WERI-Rb-1 (cell line): Measurements from ENCODE around the gene PUM1.

Experiments used
- DNase-seq: peaks from one replicate; pipeline ENCODE4 v3.0.0-alpha.2; 2020
- H3K27ac ChIP-seq: fragments of 250-450 bp; sonication (Bioruptor Pico); 2 replicates; pipeline ENCODE4 v1.5.1; 2020; ENCODE audit warnings: mild to moderate bottlenecking, moderate library complexity
- H3K27me3 ChIP-seq: fragments of 250-450 bp; sonication (Bioruptor Pico); 2 replicates; pipeline ENCODE4 v1.5.1; 2021; ENCODE audit warnings: mild to moderate bottlenecking, low read depth, moderate library complexity; ENCODE audit not compliant: insufficient read depth, severe bottlenecking
- H3K36me3 ChIP-seq: fragments of 250-450 bp; sonication (Bioruptor Pico); 2 replicates; pipeline ENCODE4 v1.5.1; 2020; ENCODE audit warnings: mild to moderate bottlenecking, moderate library complexity
- H3K4me3 ChIP-seq: 2 replicates; pipeline ENCODE4 v1.5.1; 2011; ENCODE audit warnings: low read depth, mild to moderate bottlenecking, control low read depth, low read length
- H3K9me3 ChIP-seq: fragments of 250-450 bp; sonication (Bioruptor Pico); 2 replicates; pipeline ENCODE4 v1.5.1; 2021; ENCODE audit warnings: mild to moderate bottlenecking, moderate library complexity; ENCODE audit not compliant: severe bottlenecking
- CTCF ChIP-seq: IDR thresholded peaks from 2 replicates; pipeline ENCODE4 v1.5.1; 2011; ENCODE audit warnings: low read depth, mild to moderate bottlenecking, control low read depth, inconsistent platforms, low read length

The PUM1 gene

DNA sequence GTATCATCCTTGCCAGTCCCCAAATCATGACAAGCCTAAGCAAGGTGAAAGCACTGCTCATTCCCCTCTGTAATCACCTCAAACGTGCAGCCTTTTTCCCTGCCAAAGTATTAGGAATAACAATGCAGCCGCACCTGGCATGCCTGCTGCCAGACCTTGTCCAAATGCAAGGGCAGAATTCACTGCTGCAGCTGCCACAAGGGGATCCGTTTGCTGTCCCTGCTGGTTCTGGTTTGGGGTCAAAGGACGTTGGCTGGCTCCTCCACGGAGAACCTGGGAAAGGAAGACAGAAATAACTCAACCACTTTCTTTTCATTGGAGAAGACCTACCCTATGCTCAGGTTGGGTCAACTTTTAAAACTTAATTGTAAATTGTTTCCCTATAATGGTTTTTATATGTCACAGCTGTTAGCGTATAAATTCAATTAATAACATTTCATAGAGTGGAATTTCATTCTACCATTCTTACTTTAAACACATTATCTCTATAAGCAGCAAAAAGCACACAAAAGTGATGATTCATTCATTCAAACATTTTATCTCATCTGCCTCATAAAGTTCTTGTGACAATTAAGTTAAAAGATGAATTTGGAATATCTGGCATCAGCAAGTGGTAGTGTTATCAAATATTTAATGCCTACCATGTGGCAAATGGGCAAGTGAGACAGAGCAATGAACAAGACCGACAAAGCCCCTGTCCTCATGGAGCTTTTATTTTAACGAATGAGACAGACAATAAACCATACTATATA is 97.1 kb downstream of the PUM1 start:
- H3K4me3 ChIP-seq = no peak overlapping the region
- no peak for TF ChIP-seq CTCF
- H3K9me3 ChIP-seq = no peaks in the 10 kb centered on the region
- no peaks in the 10 kb centered on the region for H3K27me3 ChIP-seq
- DNase-seq = no peak
- H3K36me3 ChIP-seq = peaks cover 91% of the 10 kb centered on the region
- no peak overlapping the region for H3K27ac ChIP-seq

DNA sequence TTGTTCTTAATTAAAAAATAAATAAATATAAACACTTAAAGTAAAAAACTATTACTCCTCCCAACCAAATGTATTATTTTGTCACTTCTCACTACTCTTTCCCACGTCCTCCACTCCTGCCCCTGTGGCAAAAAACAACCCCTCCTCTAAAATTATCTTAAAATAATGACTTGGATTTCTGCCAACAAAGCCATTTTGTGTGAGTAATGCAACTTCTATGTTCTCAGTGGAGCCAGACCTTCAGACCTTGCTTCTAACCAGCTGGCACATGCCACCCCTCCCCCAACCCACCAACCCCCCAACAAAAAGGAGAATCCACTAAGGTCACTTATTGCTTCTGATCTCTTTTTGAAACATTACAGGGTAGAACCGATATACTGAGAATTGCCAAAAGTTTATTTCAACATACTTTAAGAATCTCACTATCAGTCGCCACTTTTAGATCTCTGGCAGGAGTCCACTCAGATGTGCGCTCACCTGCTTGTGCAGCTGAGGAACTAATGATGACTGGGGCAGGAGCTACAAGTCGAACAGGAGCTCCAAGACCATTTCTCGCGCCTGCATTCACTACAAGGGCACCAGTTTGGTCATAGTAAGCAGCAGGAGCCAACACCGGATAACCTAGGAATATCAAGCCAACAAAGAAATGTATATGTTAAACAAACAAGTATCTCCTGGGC is 98.7 kb downstream of the PUM1 start:
- Histone ChIP-seq H3K4me3 (no peak overlapping the region), H3K27me3 (no peaks in the 10 kb centered on the region), H3K27ac (no peak overlapping the region), H3K9me3 (no peaks in the 10 kb centered on the region), H3K36me3 (peaks cover 98% of the 10 kb centered on the region)
- TF ChIP-seq CTCF = no peak
- no peak for DNase-seq

- no peak for DNase-seq
- H3K9me3 ChIP-seq = no peaks in the 10 kb centered on the region
- no peak overlapping the region for H3K4me3 ChIP-seq
- H3K27ac ChIP-seq = no peak overlapping the region
- TF ChIP-seq CTCF = no peak
- H3K27me3 ChIP-seq = no peaks in the 10 kb centered on the region
- H3K36me3 ChIP-seq = peaks cover 98% of the 10 kb centered on the region
Measured at GRCh38 chr1:30965924-30966599, 99.5 kb downstream of the PUM1 start.

GRCh38 chr1:30964706-30965105 is 100.8 kb downstream of the PUM1 start:
- DNase-seq = no peak
- no peak overlapping the region for H3K4me3 ChIP-seq
- peaks cover 97% of the 10 kb centered on the region for H3K36me3 ChIP-seq
- no peak overlapping the region for H3K27ac ChIP-seq
- no peaks in the 10 kb centered on the region for H3K9me3 ChIP-seq
- no peaks in the 10 kb centered on the region for H3K27me3 ChIP-seq
- no peak for TF ChIP-seq CTCF

DNA sequence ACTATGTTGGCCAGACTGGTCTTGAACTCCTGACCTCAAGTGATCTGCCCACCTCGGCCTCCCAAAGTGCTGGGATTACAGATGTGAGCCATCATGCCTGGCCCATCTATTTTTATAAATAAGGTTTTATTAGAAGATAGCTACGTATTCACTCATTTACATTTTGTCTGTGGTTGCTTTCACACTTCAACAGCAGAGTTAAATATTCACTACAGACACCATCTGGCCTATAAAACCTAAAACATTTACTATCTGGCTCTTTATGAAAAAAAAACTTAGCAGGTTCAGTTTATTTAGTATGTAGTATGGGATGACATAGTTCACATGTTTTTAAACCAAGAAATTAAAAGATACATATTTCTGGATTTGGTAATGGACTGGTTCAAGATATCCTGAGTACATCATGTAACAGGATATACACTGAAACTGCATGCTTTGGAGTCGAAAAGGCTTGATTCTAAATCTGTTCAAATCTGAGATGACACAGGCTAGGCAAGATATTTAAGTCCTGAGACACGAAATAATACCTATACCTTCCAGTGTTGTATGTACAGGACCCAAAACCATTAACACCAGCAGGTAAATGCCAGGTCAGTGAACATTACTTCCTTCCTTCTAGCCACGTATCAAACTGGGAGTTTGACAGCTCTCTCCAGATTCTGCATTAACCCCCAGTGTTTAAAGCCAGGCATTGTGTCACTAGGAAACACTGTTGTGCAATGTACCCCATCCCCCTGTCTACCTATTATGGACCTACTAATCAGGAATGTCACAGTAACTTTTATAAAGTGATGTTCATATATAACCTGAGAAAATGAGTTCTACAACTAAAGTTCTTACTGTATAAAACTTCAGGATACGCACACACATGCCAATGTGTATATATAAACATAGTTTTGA is 102.7 kb downstream of the PUM1 start:
- H3K36me3 ChIP-seq = peaks cover 97% of the 10 kb centered on the region
- no peak for DNase-seq

More for the DNA sequence above, 102.7 kb downstream of the PUM1 start:
- no peak for TF ChIP-seq CTCF
- Histone ChIP-seq H3K27me3 (no peaks in the 10 kb centered on the region), H3K4me3 (no peak overlapping the region), H3K9me3 (no peaks in the 10 kb centered on the region), H3K27ac (no peak overlapping the region)
